GM18873 (cell line): ENCODE measurements around the gene HLTF.
"Not testable (repeated sequence)": the region's sequence is repeated elsewhere in the genome, so short reads cannot be mapped to it uniquely, and the experiment has no call there.

Experiments used
- ATAC-seq: cut with Tn5 transposase; IDR thresholded peaks from one replicate; pipeline ENCODE4 v1.9.1; 2021; ENCODE audit warnings: mild to moderate bottlenecking, moderate library complexity, moderate number of reproducible peaks; ENCODE audit not compliant: unreplicated experiment, low FRiP score

HLTF gene

GRCh38 chr3:148998297-148998696, 88.0 kb downstream of the HLTF start:
- no peak for ATAC-seq

GRCh38 chr3:148997623-148998022, 88.7 kb downstream of the HLTF start:
- ATAC-seq, result no peak

- ATAC-seq, result no peak
These were observed 93.6 kb downstream of the HLTF start for GRCh38 chr3:148992635-148993255.

GRCh38 chr3:148992027-148992634, 94.2 kb downstream of the HLTF start:
- ATAC-seq, result peak; percentile 9

- peak; percentile 68 for ATAC-seq
These were observed 94.9 kb downstream of the HLTF start, which contains the start of gene GYG1 for GRCh38 chr3:148991219-148992026. TSS of gene GYG1 (plus strand) at chr3:148991540. CDS start at chr3:148991641, 101 bp downstream.

- peak; percentile 49 for ATAC-seq
These were observed 96.1 kb downstream of the HLTF start for GRCh38 chr3:148990236-148990635.

- ATAC-seq, result not testable (repeated sequence)
These were observed 98.8 kb downstream of the HLTF start for GRCh38 chr3:148987551-148987950.

- ATAC-seq, result no peak
These were observed 105.1 kb downstream of the HLTF start for GRCh38 chr3:148981273-148981672.
